IPS-11a (cell line): ENCODE measurements around the gene INO80.

ENCODE experiments used
- H3K4me3 ChIP-seq: one replicate; pipeline ENCODE4 v1.5.1; 2013; ENCODE audit warnings: low read depth, low read length, control low read depth

INO80 gene

DNA sequence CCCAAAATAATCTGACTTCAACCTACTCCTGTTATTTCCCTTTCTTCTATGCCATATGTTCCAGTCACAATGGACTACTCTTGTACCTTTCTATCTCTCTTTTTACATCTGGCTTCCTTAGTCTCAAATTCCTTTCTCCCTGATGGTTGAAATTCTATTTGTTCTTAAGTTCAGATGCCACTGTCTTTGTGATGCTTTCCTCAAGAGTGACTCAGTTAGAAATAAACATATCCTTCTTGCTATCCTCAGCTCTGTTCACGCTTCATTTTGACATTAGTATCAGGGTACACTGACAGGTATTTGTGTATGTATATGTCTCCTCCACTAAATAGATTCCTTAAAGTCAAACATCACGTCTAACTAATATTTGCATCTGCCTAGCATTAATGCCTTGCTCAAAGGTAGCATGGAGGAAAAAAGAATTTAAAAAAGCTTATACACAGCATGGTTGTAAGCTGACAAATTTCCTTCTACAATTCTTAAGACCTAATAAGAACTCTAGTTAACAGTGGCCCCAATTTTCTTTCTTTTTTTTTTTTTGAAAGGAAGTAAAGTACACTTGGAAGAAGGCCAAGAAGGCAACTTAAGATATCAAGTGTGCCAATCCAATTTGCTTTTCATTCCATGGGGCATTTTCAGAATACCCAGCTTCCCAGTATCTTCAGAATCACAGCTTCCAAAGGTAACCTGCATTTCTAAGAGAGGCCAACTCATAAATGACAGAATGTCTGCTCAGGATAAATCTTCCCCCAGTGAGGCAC lies 104.8 kb downstream of the INO80 start:
- no peak overlapping the region for H3K4me3 ChIP-seq

DNA sequence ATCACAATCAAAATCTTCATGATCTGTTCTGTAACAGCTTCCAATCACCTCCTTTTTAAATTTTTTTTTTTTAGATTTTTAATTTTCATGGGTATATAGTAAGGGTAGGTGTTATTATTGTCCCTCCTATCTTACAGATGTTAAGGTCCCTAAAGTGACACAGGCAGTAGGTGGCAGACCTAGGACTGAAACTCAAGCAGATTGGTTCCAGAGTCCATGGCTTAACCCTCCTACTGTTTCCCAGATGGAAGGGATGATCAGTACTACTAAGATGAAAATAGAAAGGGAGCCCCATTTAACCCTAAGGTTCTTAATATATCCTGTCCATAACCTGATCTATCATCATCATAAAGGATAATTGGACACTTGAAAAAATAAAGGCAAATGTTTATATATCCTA lies 105.7 kb downstream of the INO80 start:
- no peak overlapping the region for H3K4me3 ChIP-seq

DNA sequence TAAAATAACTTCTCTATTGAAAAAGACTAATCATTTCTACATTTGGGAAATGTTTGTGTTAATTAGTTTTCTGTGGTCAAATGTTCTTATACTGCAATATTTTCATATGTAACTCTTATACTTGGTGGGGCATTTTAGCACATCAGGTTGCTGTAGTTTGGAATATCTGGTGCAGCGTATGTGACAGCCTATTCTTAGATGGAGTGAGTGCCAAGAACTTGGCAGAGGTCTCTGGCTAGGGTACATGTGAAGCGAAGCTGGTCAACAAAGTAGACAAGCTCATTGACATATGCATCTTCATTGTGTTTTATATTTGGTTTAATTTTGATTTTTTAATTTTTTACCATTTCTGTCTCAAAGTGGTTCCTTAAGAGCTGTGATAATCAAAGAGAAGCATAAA lies 109.6 kb downstream of the INO80 start:
- no peak overlapping the region for H3K4me3 ChIP-seq

DNA sequence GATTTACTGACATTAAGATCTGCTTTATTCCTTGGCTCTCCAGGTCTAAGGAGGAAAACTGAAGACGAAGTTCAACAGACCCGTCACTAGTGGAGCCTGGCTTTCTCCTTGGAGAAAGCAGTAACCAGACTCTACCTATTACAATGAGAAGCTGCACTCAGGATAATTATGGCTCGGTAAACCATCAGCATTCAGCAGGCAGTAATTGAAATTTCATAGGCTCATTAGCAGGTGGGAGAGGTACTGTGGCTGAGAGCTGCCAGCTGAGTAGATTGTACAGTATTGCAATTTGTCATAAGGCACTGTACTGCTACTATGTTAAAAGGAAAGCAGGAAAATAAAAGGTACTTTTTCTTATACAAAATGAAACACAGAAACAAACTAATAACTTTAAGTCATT lies 111.6 kb downstream of the INO80 start:
- H3K4me3 ChIP-seq, result no peak overlapping the region

DNA sequence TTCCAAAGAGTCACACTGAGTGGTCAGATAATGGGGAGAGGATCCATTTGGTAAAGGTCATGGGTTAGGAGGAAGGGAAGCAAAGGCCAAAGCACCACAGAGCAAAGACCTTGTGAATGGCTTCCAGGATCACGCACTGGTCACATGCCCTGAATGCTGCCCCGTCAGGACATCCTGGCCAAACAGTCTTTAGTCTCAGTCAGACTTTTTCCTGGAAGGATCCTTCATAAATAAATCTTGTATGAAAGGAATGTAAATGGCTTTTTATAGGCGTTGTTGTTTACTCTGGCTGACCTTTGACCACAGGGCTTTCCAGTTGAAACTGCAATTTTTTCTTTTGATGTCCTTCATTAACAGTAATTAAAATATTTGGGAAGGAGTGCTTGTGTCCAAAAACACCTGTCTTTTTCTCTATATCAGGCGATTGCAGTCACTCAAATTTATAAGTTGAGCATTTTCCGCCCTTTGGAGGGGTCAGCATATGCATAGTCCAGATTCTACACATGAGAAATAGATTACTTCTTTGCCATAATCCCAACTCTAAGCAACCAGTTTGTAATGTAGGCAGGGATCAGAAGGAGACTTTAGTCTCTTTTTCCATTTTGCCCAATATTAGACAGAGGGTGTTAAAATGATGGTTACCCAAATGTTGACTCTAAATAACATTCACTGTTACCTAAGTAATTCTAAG lies 114.4 kb downstream of the INO80 start:
- no peak overlapping the region for H3K4me3 ChIP-seq

DNA sequence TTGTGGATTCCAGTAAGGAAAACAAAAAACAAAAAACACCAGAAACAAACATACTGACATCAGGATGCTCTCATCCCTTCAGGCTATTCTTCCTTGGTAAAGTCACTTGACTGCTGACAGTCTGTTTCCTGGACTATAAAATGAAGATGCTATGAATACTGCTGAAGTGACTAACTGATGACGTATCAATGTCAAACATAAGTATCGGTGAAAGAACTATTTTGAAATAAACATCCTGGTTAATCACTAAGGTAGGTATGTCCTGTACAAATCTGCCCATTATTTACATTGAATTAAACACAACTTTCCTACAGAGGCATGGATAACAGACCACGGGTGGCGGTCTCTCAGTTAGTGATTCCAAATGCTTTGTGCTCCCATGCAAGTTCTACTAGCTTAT lies 116.9 kb downstream of the INO80 start:
- no peak overlapping the region for H3K4me3 ChIP-seq

DNA sequence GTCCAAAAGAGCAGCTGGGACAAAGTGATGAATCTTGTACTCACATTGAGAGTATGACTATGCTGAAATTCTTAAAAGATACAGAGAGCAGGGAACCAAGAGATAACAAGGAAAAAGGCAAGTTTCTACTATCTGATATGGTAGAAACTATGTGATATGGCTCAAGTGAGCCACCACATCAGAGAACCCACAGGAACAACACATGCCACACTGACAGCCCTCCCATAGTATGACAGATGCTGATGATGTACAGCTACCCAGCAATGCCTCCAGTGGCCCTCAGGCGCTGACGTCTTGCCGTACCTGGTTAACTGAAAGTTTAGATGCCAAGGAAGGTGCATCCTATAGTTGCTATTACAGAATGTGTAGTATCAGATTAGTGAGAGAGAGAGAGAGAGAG lies 120.4 kb downstream of the INO80 start:
- H3K4me3 ChIP-seq, result no peak overlapping the region

DNA sequence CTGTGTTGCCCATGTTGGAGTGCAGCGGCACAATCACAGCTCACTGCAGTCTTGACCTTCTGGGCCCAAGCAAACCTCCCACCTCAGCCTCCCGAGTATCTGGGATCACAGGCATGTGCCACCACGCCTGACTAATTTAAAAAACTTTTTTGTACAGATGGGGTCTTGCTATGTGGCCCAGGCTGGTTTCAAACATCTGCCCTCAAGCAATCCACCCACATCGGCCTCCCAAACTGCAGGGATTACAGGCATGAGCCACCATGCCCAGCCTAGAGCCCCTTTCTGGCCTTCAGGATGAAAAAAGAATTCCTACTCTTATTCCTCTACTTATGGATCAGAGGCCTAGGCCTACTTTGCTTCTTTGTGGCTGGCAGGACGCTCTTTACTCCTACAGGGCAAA lies 123.3 kb downstream of the INO80 start:
- no peak overlapping the region for H3K4me3 ChIP-seq

DNA sequence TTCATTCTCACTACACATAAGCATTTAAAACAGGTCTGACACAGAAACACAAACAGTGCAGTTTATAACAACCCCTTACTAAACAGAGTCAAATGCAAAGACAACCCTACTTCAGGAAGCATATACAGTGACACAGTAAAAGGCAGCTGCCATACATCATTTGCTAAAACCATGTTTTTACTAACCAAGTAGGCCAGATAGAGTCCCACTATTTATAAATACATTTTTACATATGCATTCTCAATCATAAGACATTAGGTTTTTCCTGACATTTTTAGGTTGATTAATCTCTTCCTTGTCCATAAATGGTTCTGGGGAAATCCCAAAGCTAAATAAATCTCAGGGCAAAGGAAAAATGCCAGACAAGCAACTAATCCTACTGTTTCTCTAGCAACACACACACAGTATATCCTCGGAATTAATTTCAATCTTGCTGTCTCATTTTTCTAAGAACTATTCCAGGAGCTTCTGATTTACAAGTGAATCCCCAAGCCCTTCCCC lies 123.8 kb downstream of the INO80 start:
- H3K4me3 ChIP-seq, result no peak overlapping the region

DNA sequence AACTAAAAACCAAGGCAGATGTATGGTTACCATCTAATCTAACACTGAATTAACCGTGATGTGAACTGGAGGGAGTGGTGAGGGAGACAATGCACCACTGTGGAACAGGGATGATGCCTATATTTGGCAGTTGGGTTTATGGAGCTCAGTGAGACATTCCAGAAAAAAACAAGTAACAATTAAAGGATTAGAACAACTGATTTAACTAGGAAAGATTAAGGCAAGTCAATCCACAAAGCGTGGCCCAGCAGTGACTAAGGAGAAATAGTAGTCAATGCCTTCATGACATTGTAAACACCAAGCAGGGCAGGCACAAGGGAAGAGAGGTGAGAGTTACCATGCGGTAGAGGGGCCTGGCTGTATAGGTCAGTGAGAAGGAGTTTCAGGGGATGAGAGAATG lies 124.7 kb downstream of the INO80 start:
- H3K4me3 ChIP-seq, result no peak overlapping the region

DNA sequence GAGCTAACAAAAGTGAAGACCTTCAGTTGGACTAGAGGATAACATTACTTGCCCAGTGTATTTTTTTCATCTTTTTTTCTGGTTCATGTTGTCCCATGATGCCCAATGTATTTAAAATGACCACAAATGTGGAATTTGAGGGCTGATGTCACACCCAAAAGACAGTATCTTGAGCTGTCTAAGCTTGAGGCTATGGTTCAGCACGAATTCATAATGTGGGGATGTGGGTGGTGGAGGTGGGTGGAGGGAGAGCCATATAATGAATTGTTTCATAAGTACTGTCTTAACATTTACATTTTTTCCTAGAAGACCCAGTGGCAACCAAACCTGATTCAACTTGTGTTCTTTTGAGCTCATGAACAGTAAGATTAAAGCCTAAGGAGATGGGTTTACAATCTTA lies 125.3 kb downstream of the INO80 start:
- H3K4me3 ChIP-seq, result no peak overlapping the region

DNA sequence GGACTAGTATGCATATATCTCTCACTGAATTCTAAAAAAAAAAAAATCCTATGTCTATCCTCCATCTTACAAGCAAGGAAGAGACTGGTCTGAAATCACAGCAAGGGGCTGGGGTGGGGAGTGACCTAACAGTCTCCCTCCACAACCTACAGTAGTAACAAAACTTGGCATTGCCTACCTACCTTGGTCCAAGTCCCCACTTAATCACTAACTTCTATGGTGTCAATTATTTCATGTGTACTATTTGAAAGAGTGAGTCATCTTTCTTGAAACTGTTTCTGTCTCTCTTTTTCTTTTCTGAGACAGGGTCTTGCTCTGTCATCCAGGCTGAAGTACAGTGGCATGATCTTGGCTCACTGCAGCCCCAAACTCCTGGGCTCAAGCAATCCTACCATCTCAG lies 126.0 kb downstream of the INO80 start:
- H3K4me3 ChIP-seq, result no peak overlapping the region

DNA sequence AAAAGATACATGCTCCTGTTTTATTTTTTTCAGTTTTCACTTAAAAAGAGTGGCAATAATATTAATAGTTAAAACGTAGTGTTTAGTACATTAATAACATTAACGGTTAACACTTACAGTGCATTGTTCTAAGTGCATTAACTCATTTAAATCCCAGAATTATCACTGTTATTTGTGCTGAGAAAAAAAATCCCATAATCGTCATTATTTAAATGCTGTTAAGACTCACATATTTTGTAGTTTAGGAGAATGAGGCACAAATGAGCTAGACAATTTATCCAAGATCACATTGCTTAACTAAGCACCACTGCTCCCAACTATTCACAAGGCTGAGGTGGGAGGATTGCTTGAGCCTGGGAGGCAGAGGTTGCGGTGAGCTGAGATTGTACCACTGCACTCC lies 127.9 kb downstream of the INO80 start:
- no peak overlapping the region for H3K4me3 ChIP-seq

DNA sequence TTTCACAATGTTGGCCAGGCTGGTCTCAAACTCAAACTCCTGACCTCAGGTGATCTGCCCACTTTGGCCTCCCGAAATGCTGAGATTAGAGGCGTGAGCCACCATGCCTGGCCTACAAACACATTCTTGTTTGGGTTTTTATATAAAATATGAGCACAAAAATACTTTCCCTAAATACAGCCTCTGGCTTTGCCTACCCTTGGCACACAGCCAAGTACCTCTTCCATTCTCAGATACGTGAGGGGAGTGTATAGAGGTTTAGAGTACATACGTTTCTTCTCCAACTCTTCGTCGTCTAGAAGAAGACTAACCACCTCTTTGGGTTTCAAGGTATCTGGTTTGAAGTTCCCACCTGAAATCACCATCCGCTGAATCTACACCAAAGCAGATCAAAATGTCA lies 129.3 kb downstream of the INO80 start:
- no peak overlapping the region for H3K4me3 ChIP-seq

DNA sequence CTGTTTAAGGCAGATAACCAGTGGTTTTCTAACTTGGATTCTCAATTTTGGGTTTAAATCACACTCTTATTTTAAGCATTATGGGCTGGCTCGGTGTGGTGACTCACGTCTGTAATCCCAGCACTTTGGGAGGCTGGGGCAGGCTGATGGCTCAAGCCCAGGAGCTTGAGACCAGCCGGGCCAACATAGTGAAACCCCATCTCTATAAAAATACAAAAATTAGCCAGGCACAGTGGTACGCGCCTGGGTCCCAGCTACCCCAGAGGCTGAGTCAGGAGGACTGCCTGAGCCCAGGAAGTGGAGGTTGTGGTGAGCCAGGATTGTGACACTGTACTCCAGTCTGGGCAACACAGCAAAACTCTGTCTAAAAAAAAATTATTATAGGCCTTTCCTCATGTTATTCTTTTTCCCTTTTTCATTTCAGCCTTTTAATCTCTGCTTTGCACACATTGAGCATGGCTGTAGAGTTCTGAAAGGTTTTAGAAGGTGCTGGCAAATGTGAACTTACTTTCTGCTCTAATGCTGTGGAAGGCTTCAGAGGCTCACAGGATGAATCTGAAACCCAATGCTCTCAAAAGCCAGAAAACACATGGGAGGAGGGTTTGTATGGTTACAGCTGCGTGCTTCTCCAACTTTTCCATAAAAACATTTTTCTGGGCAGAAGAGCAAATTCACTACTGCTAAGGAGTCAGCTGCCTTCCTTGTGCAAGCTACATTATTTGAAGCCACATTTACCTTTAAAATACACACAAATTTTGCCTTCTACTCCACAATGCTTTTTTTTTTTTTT lies 130.3 kb downstream of the INO80 start:
- H3K4me3 ChIP-seq, result no peak overlapping the region

DNA sequence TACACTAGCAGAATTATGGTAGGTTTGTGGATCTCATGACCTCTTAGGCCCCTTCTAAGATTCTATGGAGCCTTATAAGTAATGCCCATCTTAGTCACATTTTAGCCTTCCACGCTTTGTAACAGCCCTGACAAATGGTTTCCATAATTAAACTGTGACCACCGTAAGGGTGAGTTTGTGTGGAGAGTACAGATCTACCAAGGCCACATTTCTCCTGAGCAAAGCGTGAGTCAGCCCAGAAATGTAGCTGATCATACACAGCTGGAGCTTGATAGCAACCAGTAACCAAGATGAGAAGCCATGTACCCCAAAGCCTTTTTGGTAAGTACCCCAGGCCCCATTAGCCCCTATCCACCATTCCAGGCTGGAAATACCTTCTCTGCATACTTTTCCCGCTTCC lies 131.1 kb downstream of the INO80 start:
- no peak overlapping the region for H3K4me3 ChIP-seq

DNA sequence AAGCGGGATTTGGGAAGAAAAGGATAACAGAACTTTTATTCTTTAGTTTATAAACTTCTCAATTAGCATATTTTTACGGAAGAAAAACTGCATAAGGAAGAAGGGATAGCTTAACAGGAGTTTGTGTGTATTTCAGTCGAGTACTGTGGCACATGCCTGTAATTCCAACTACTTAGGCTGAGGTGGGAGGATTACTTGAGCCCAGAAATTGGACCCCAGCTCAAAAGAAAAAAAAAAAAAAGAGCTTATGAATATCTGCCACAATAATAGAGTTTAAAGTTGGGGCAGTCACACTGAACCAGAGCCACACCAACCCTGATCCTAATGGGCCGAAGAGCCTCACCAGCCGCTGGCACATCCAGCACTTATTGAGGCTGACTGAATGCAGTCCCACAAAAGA lies 131.7 kb downstream of the INO80 start:
- no peak overlapping the region for H3K4me3 ChIP-seq

DNA sequence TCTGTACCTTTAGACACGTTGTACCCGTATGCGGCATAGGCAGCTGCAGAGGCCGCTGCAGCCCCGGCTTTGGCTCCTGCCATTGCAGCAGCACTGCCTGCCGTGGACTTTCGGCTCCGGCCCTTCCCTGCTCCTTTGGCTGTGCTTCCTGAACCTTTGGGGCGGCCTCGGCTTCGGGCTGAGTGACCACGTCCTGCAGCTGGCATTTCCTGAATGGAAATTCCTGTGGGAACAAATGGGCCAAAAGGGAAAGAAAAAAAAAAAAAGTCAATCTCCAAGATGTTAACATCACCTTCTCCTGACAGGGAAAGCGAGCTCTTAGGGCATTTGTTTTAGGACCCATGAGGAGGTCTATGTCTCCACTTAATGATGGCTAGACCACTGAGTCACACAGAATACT lies 133.2 kb downstream of the INO80 start:
- no peak overlapping the region for H3K4me3 ChIP-seq

DNA sequence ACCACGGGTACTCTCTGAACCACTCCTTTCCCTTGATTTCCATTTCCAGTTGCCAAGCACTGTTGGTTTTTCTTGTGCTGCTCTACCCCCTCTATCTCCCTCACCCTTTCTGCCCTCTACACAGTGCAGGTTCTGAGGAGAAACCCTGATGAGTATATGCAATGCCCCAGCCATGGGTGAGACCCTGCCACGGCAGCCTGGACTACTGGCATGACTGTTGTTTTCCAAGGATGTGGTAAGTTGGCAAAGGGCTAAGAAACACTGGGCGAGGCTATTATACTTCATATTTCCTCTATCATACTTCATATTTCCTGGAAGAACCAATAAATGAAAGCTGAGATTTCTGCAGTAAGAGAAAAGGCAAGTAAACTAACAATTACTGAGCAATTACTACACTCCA lies 134.9 kb downstream of the INO80 start:
- no peak overlapping the region for H3K4me3 ChIP-seq

DNA sequence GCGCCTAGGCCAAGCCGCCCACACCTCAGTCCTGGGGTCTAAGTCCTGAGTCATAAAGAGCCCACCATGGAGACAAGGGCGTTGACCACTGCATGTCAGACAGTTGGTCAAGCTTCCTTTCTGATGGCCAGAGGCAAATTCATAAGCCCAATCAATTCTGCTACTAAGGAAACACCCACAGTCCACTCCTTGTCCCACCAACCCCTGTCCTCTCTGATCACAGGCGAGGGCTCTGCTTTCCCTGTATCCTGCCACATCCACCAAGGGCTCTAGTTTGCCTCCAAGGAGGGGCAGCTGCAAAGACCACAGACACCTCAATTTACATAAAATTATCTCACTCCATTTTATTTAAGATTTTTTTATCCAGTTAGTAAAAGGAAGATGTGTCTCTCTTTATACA lies 137.5 kb downstream of the INO80 start:
- no peak overlapping the region for H3K4me3 ChIP-seq

DNA sequence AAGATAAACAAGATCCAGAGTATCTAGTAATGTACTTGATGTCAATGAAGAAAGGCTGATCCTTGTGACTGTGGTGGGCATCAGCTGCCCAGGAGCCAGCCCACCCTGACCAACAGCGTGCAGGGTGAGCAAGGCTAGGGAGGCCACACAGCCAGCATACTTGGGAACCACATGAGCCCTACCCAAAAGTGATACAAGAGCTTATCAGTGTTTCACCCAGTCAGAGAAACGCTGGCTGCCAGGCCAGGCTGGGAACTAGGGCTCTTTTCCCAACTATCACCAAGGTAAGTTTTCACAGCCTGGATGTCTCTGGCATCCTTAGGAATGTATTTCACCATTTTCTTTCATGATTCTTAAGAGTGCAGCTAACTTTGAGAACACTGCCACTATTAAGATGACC lies 137.9 kb downstream of the INO80 start:
- no peak overlapping the region for H3K4me3 ChIP-seq

DNA sequence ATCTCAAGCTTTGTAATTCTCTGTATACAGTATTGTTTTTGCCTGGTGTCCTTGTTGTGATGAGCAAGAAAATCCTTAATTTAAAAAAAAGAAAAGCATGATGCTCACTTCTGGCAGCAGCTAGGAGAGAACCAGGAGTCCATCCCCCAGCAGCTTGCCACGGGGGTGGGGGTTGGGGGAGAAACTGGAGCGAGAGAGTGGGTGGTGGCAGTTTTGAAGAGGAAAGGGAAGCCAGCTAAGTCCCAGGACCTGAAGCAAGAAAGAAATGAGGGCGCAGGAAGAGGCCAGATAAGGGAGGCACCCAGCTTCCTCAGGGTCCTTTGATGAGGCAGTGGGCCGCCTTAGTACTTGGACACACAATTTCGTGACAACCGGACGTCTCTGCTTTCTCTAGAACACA lies 139.3 kb downstream of the INO80 start:
- H3K4me3 ChIP-seq, result no peak overlapping the region
